ENCODE results near the gene RGS7BP. TPM values are rescaled to one million over a fixed set of nuclear protein-coding genes. Genes with fewer than 3 reads are reported as not detected.

Gene RGS7BP
- total RNA-seq, 1 donor from 2014 or later, result 0.07 TPM

- no peak overlapping the region for H2AFZ ChIP-seq (ENCODE audit: low read depth, low read length)
- Mint-ChIP-seq H3K36me3 (ENCODE audit: low read depth, unreplicated experiment) (peaks cover 2% of the 10 kb centered on the region), H3K9me3 (ENCODE audit: unreplicated experiment) (no peaks in the 10 kb centered on the region), H3K27me3 (ENCODE audit: low read depth, unreplicated experiment) (no peaks in the 10 kb centered on the region), H3K4me1 (ENCODE audit: low read depth, unreplicated experiment) (peaks cover 2% of the 10 kb centered on the region), H3K4me3 (ENCODE audit: unreplicated experiment) (no peak overlapping the region), H3K27ac (ENCODE audit: unreplicated experiment) (no peak overlapping the region)
- H3K9ac ChIP-seq (ENCODE audit: low read length), result no peak overlapping the region
- no peaks in the 10 kb centered on the region for H3K27me3 ChIP-seq (ENCODE audit: insufficient read depth, low read length)
- no peaks in the 10 kb centered on the region for H3K4me1 ChIP-seq (ENCODE audit: insufficient read depth, low read length)
- no peaks in the 10 kb centered on the region for H3K36me3 ChIP-seq (ENCODE audit: insufficient read depth, low read length)
- H4K20me1 ChIP-seq (ENCODE audit: insufficient read depth, low read length), result no peaks in the 10 kb centered on the region
- no peaks in the 10 kb centered on the region for H3K9me3 ChIP-seq (ENCODE audit: insufficient read depth, low read depth, low read length)
- H3K27ac ChIP-seq (ENCODE audit: low read depth, low read length), result no peak overlapping the region
- DNase-seq (ENCODE audit: low read depth) (no peak), FAIRE-seq (no peak)
- no peak overlapping the region for H3K4me2 ChIP-seq (ENCODE audit: low read length)
- no peak for TF ChIP-seq CTCF (IDR thresholded peaks at IDR 0.05; ENCODE audit: insufficient read depth, low read depth, low read length)
- no peak overlapping the region for H3K4me3 ChIP-seq (ENCODE audit: insufficient read depth, low read depth, low read length)
- no peaks in the 10 kb centered on the region for H3K79me2 ChIP-seq (ENCODE audit: insufficient read depth, low read length)
Measured at GRCh38 chr5:64489857-64490256, 16.0 kb upstream of the RGS7BP start.

DNA sequence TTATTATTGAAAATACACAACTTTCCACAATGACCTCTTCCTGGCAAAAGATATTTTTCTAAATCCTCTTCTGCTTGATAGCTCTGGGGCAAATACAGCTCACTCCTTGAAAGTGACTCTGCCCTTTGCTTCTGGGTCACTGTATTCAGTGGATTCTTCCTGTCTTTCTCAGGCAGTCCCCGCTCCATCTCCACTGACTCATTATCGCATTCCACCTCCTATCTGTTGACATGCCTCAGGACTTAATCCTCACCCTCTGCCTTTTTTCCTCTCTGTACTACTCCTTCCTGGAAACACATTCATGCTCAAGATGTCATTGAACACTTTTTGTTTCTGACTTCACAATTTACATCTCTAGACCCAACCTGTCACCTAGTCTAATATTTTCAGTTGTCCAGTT lies 8.4 kb upstream of the RGS7BP start:
- no peaks in the 10 kb centered on the region for H3K27me3 Mint-ChIP-seq (ENCODE audit: low read depth, unreplicated experiment)
- Histone ChIP-seq H3K27me3 (ENCODE audit: insufficient read depth, low read length) (no peaks in the 10 kb centered on the region), H4K20me1 (ENCODE audit: insufficient read depth, low read length) (no peaks in the 10 kb centered on the region), H3K79me2 (ENCODE audit: insufficient read depth, low read length) (no peaks in the 10 kb centered on the region), H2AFZ (ENCODE audit: low read depth, low read length) (no peak overlapping the region), H3K36me3 (ENCODE audit: insufficient read depth, low read length) (no peaks in the 10 kb centered on the region), H3K9me3 (ENCODE audit: insufficient read depth, low read depth, low read length) (no peaks in the 10 kb centered on the region), H3K27ac (ENCODE audit: low read depth, low read length) (no peak overlapping the region), H3K9ac (ENCODE audit: low read length) (no peak overlapping the region), H3K4me1 (ENCODE audit: insufficient read depth, low read length) (no peaks in the 10 kb centered on the region), H3K4me3 (ENCODE audit: insufficient read depth, low read depth, low read length) (no peak overlapping the region), H3K4me2 (ENCODE audit: low read length) (no peak overlapping the region)
- peak overlapping the region; percentile 15 for H3K27ac Mint-ChIP-seq (ENCODE audit: unreplicated experiment)
- FAIRE-seq (no peak), DNase-seq (ENCODE audit: low read depth) (peak; percentile 8)
- H3K4me1 Mint-ChIP-seq (ENCODE audit: low read depth, unreplicated experiment), result peaks cover 15% of the 10 kb centered on the region
- TF ChIP-seq EZH2 (IDR thresholded peaks at IDR 0.05; ENCODE audit: insufficient read depth, low read length), result no peak
- TF ChIP-seq CTCF (IDR thresholded peaks at IDR 0.05; ENCODE audit: insufficient read depth, low read depth, low read length), result no peak
- no peaks in the 10 kb centered on the region for H3K36me3 Mint-ChIP-seq (ENCODE audit: low read depth, unreplicated experiment)
- no peak overlapping the region for H3K4me3 Mint-ChIP-seq (ENCODE audit: unreplicated experiment)
- no peaks in the 10 kb centered on the region for H3K9me3 Mint-ChIP-seq (ENCODE audit: unreplicated experiment)

- no peak overlapping the region for H3K4me3 ChIP-seq (ENCODE audit: insufficient read depth, low read depth, low read length)
- no peak for DNase-seq (ENCODE audit: low read depth)
- FAIRE-seq, result no peak
- no peak overlapping the region for H3K9ac ChIP-seq (ENCODE audit: low read length)
- Mint-ChIP-seq H3K9me3 (ENCODE audit: unreplicated experiment) (peaks cover 1% of the 10 kb centered on the region), H3K36me3 (ENCODE audit: low read depth, unreplicated experiment) (no peaks in the 10 kb centered on the region), H3K4me3 (ENCODE audit: unreplicated experiment) (no peak overlapping the region), H3K4me1 (ENCODE audit: low read depth, unreplicated experiment) (peaks cover 26% of the 10 kb centered on the region), H3K27ac (ENCODE audit: unreplicated experiment) (peak overlapping the region; percentile 54), H3K27me3 (ENCODE audit: low read depth, unreplicated experiment) (peaks cover 29% of the 10 kb centered on the region)
- H3K4me1 ChIP-seq (ENCODE audit: insufficient read depth, low read length), result no peaks in the 10 kb centered on the region
- H3K4me2 ChIP-seq (ENCODE audit: low read length), result no peak overlapping the region
- H4K20me1 ChIP-seq (ENCODE audit: insufficient read depth, low read length), result no peaks in the 10 kb centered on the region
- no peaks in the 10 kb centered on the region for H3K9me3 ChIP-seq (ENCODE audit: insufficient read depth, low read depth, low read length)
- peaks cover 17% of the 10 kb centered on the region for H3K27me3 ChIP-seq (ENCODE audit: insufficient read depth, low read length)
- no peak overlapping the region for H2AFZ ChIP-seq (ENCODE audit: low read depth, low read length)
- no peak overlapping the region for H3K27ac ChIP-seq (ENCODE audit: low read depth, low read length)
- H3K79me2 ChIP-seq (ENCODE audit: insufficient read depth, low read length), result no peaks in the 10 kb centered on the region
- H3K36me3 ChIP-seq (ENCODE audit: insufficient read depth, low read length), result no peaks in the 10 kb centered on the region
- TF ChIP-seq EZH2 (IDR thresholded peaks at IDR 0.05; ENCODE audit: insufficient read depth, low read length) (no peak), CTCF (IDR thresholded peaks at IDR 0.05; ENCODE audit: insufficient read depth, low read depth, low read length) (no peak)
Measured at GRCh38 chr5:64502196-64502595, 3.6 kb upstream of the RGS7BP start.
